ENCODE data around the gene ZNF44. TPM values are rescaled to one million over a fixed set of nuclear protein-coding genes. Genes with fewer than 3 reads are reported as not detected.

ZNF44 gene
- total and polyA plus RNA-seq, 2 of the 13 experiments (the other 11 are each of a cell fraction or from before 2014, with no cell fraction given): 6.9 to 15.7 TPM

- peak; percentile 84; the same call in 1 of the 2 replicates for TF ChIP-seq ZNF609 (CRISPR knock-in tag; IDR thresholded peaks at IDR 0.05; ENCODE audit: borderline replicate concordance)
- peak; percentile 58; the same call in 1 of the 2 replicates for TF ChIP-seq HMG20A (CRISPR knock-in tag; IDR thresholded peaks at IDR 0.05; ENCODE audit: borderline replicate concordance)
- no peak for TF ChIP-seq FOXC1 (CRISPR knock-in tag; IDR thresholded peaks at IDR 0.05; ENCODE audit: borderline replicate concordance)
- TF ChIP-seq PAXIP1 (CRISPR knock-in tag; conservative IDR thresholded peaks at IDR 0.05): peak; percentile 79
- TF ChIP-seq RARA (CRISPR knock-in tag; IDR thresholded peaks at IDR 0.05): peak; percentile 65
- TF ChIP-seq ISL2 (CRISPR knock-in tag; IDR thresholded peaks at IDR 0.05): peak; percentile 89
- TF ChIP-seq KLF13 (CRISPR knock-in tag; IDR thresholded peaks at IDR 0.05): no peak
- peak in 1 of 2 experiments; percentile 85; a peak in 2 of 4 replicates for TF ChIP-seq EP300 (IDR thresholded peaks at IDR 0.05; ENCODE audit: low read depth in 2 of 2, low read length in 2 of 2)
- peak; percentile 42; the same call in 1 of the 2 replicates for TF ChIP-seq EP300 (CRISPR knock-in tag; IDR thresholded peaks at IDR 0.05; ENCODE audit: borderline replicate concordance)
- TF ChIP-seq TCF7L2 (IDR thresholded peaks at IDR 0.05; ENCODE audit: low read depth, low read length): peak; percentile 40; the same call in 1 of the 2 replicates
- TF ChIP-seq DRAP1 (CRISPR knock-in tag; IDR thresholded peaks at IDR 0.05): 0 out of 2 replicates have a peak, but pooled peaks have one; percentile 24
- no peak for TF ChIP-seq MEIS2 (CRISPR knock-in tag; IDR thresholded peaks at IDR 0.05)
- peak; percentile 73; the same call in 1 of the 2 replicates for TF ChIP-seq GATA4 (IDR thresholded peaks at IDR 0.05; ENCODE audit: borderline replicate concordance, low read depth)
- no peak for TF ChIP-seq ZNF12 (CRISPR knock-in tag; IDR thresholded peaks at IDR 0.05)
- TF ChIP-seq SMAD3 (CRISPR knock-in tag; IDR thresholded peaks at IDR 0.05): 0 out of 2 replicates have a peak, but pooled peaks have one; percentile 33
- peak; percentile 47; the same call in 1 of the 2 replicates for TF ChIP-seq SIX1 (CRISPR knock-in tag; IDR thresholded peaks at IDR 0.05; ENCODE audit: borderline replicate concordance)
- TF ChIP-seq FOXA1 (IDR thresholded peaks at IDR 0.05): no peak
- TF ChIP-seq FOXA1 (CRISPR knock-in tag; IDR thresholded peaks at IDR 0.05): peak; percentile 86
- TF ChIP-seq SOX6 (IDR thresholded peaks at IDR 0.05): no peak
- peak; percentile 71; the same call in 1 of the 2 replicates for TF ChIP-seq SOX6 (CRISPR knock-in tag; IDR thresholded peaks at IDR 0.05)
Observed at GRCh38 chr19:12325690-12326089, 31.0 kb upstream of the ZNF44 start (continued).

Data from HepG2 (cell line).